Keratinocyte (primary cell): ENCODE data around the gene RNF166. TPM values are rescaled to one million over a fixed set of nuclear protein-coding genes. Genes with fewer than 3 reads are reported as not detected.
A peak's percentile ranks its signal among the peaks of the same experiment; 100 is the strongest.

ENCODE experiments used
- DNase-seq: peaks from one replicate; pipeline ENCODE4 v3.0.0-alpha.2; 2011; ENCODE audit warnings: low read depth, missing footprints, low spot score
- FAIRE-seq: peaks from 2 replicates; lab custom pipeline; 2011; peaks lifted over from hg19 to GRCh38; lab: Jason Lieb, UNC
- H2AFZ ChIP-seq: 2 replicates; pipeline ENCODE4 v1.6.0; 2012; ENCODE audit warnings: low read length, control low read depth, inconsistent platforms; ENCODE audit not compliant: control insufficient read depth
- H3K27ac ChIP-seq: 2 replicates; pipeline ENCODE4 v1.5.1; 2011; ENCODE audit warnings: low read length; ENCODE audit not compliant: control insufficient read depth, insufficient read depth
- H3K27me3 ChIP-seq: 3 replicates; pipeline ENCODE4 v1.6.0; 2011; ENCODE audit warnings: low read length; ENCODE audit not compliant: control insufficient read depth, insufficient read depth; ENCODE audit errors: extremely low read depth
- H3K36me3 ChIP-seq, 2 experiments: 2 replicates in 1 of 2; 3 replicates in 1 of 2; pipeline ENCODE4 v1.5.1; 2011; ENCODE audit warnings: low read length in 2 of 2, mild to moderate bottlenecking in 1 of 2; ENCODE audit not compliant: control insufficient read depth in 2 of 2, insufficient read depth in 2 of 2; ENCODE audit errors: extremely low read depth in 1 of 2
- H3K4me1 ChIP-seq: 3 replicates; pipeline ENCODE4 v1.5.1; 2011; ENCODE audit warnings: low read length; ENCODE audit not compliant: control insufficient read depth, insufficient read depth; ENCODE audit errors: extremely low read depth
- H3K4me2 ChIP-seq: 3 replicates; pipeline ENCODE4 v1.6.0; 2011; ENCODE audit warnings: low read depth, low read length; ENCODE audit not compliant: control insufficient read depth, insufficient read depth; ENCODE audit errors: extremely low read depth
- H3K4me3 ChIP-seq, 3 experiments: fragments of 200-600 bp in 1 of 3; sonication (generic) in 1 of 3; 2 replicates in 2 of 3; 3 replicates in 1 of 3; pipeline ENCODE4 v1.5.1; 2011 to 2016; ENCODE audit warnings: low read length in 3 of 3, mild to moderate bottlenecking in 3 of 3, control low read depth in 2 of 3, inconsistent platforms in 1 of 3, low read depth in 1 of 3, mixed read lengths in 1 of 3, mixed run types in 1 of 3, moderate library complexity in 1 of 3; ENCODE audit not compliant: control insufficient read depth in 2 of 3, insufficient read depth in 2 of 3; ENCODE audit errors: extremely low read depth in 1 of 3
- H3K79me2 ChIP-seq: 2 replicates; pipeline ENCODE4 v1.6.0; 2012; ENCODE audit warnings: low read length; ENCODE audit not compliant: control insufficient read depth, insufficient read depth
- H3K9ac ChIP-seq: 3 replicates; pipeline ENCODE4 v1.6.0; 2011; ENCODE audit warnings: low read length; ENCODE audit not compliant: control insufficient read depth, insufficient read depth; ENCODE audit errors: extremely low read depth
- H3K9me1 ChIP-seq: 3 replicates; pipeline ENCODE4 v1.6.0; 2011; ENCODE audit warnings: low read length; ENCODE audit not compliant: control insufficient read depth, insufficient read depth; ENCODE audit errors: extremely low read depth
- H3K9me3 ChIP-seq: 2 replicates; pipeline ENCODE4 v1.5.1; 2012; ENCODE audit warnings: low read depth, low read length; ENCODE audit not compliant: control insufficient read depth
- H4K20me1 ChIP-seq: 3 replicates; pipeline ENCODE4 v1.6.0; 2011; ENCODE audit warnings: low read length; ENCODE audit not compliant: control insufficient read depth, insufficient read depth; ENCODE audit errors: extremely low read depth
- CTCF ChIP-seq, 3 experiments: IDR thresholded peaks in 1 of 3; conservative IDR thresholded peaks in 1 of 3; optimal IDR thresholded peaks in 1 of 3; 2 replicates in 2 of 3; 3 replicates in 1 of 3; pipeline versions ENCODE3 to v1.5.1; 2011; ENCODE audit warnings: low read length in 3 of 3, mild to moderate bottlenecking in 3 of 3, moderate library complexity in 2 of 3, control low read depth in 1 of 3, inconsistent platforms in 1 of 3; ENCODE audit not compliant: insufficient read depth in 2 of 3; ENCODE audit errors: extremely low read depth in 1 of 3
- EZH2 ChIP-seq: IDR thresholded peaks from one replicate; pipeline ENCODE4 v1.6.1; 2012; ENCODE audit warnings: inconsistent platforms, mild to moderate bottlenecking, low read length, moderate library complexity
- dilution Hi-C: fragments of 300-500 bp; cut with MboI; formaldehyde crosslinking; loops from one replicate; pipeline ENCODE4 v1.7.0; 2020; ENCODE audit warnings: low sequenced_read_pairs; ENCODE audit not compliant: extremely low pct_ligation_motif_present
- polyA plus RNA-seq, 5 experiments: library from polyadenylated mRNA; depleted of rRNA in 3 of 5; stranded (reverse) in 3 of 5; stranded (forward) in 1 of 5; unstranded in 1 of 5; fragments of >200 nt; gene quantifications; 1 replicate in 1 of 5; 2 replicates in 3 of 5; 3 replicates in 1 of 5; pipeline versions ENCODE4 v1.2.1 to v1.2.3, GENCODE V29; 2011 to 2012; ENCODE audit warnings: missing spikeins in 2 of 5, low read depth in 1 of 5, low replicate concordance in 1 of 5

RNF166 gene
- polyA plus RNA-seq, 1 donor (not counting 4 experiments of a cell fraction or from before 2014, with no cell fraction given) = 3.4 TPM

- H3K4me2 ChIP-seq = peak overlapping the region; percentile 85
- peaks cover 14% of the 10 kb centered on the region for H3K4me1 ChIP-seq
- dilution Hi-C loops = no loop called here
- H4K20me1 ChIP-seq = peaks cover 2% of the 10 kb centered on the region
- no peak overlapping the region for H2AFZ ChIP-seq
- no peak for FAIRE-seq
- TF ChIP-seq EZH2 = no peak
- TF ChIP-seq CTCF (optimal IDR thresholded peaks at IDR 0.05 in 1 of 3, IDR thresholded peaks at IDR 0.05 in 1 of 3, conservative IDR thresholded peaks at IDR 0.05 in 1 of 3; ENCODE audit: extremely low read depth in 1 of 3, insufficient read depth in 2 of 3, low read length in 3 of 3) = peak; percentile 48 to 85 (median 73)
- H3K79me2 ChIP-seq = no peaks in the 10 kb centered on the region
- peak overlapping the region; percentile 33 for H3K9ac ChIP-seq
- H3K4me3 ChIP-seq = peak overlapping the region; percentile 47 to 67 (median 64)
- H3K9me3 ChIP-seq = no peaks in the 10 kb centered on the region
- DNase-seq = no peak
- H3K27ac ChIP-seq = no peak overlapping the region
- H3K36me3 ChIP-seq = no peaks in the 10 kb centered on the region
- no peaks in the 10 kb centered on the region for H3K9me1 ChIP-seq
- H3K27me3 ChIP-seq = peaks cover 61% of the 10 kb centered on the region
These were observed 20.8 kb downstream of the RNF166 start for GRCh38 chr16:88685156-88686061.

- no peak overlapping the region for H3K9ac ChIP-seq
- DNase-seq = no peak
- H3K9me3 ChIP-seq = no peaks in the 10 kb centered on the region
- peaks cover 58% of the 10 kb centered on the region for H3K27me3 ChIP-seq
- H3K4me3 ChIP-seq = no peak overlapping the region
- no peaks in the 10 kb centered on the region for H3K79me2 ChIP-seq
- H3K27ac ChIP-seq = no peak overlapping the region
- no peak overlapping the region for H2AFZ ChIP-seq
- H3K4me1 ChIP-seq = peaks cover 14% of the 10 kb centered on the region
- H3K4me2 ChIP-seq = peak overlapping the region; percentile 85
- no peaks in the 10 kb centered on the region for H3K9me1 ChIP-seq
- dilution Hi-C loops = no loop called here
- TF ChIP-seq EZH2 = no peak
- TF ChIP-seq CTCF (optimal IDR thresholded peaks at IDR 0.05 in 1 of 3, IDR thresholded peaks at IDR 0.05 in 1 of 3, conservative IDR thresholded peaks at IDR 0.05 in 1 of 3; ENCODE audit: extremely low read depth in 1 of 3, insufficient read depth in 2 of 3, low read length in 3 of 3) = no peak
- no peaks in the 10 kb centered on the region for H3K36me3 ChIP-seq
- peaks cover 2% of the 10 kb centered on the region for H4K20me1 ChIP-seq
- FAIRE-seq = no peak
These were observed 21.5 kb downstream of the RNF166 start for GRCh38 chr16:88684569-88685155.
